Measurements from ENCODE around the gene DPP6.

- TF ChIP-seq EZH2 (IDR thresholded peaks at IDR 0.05), result no peak
- no peak for TF ChIP-seq POLR2AphosphoS5 (IDR thresholded peaks at IDR 0.05; ENCODE audit: borderline replicate concordance, low read depth, low read length)
- no peak for TF ChIP-seq FOXP2 (optimal IDR thresholded peaks at IDR 0.05; ENCODE audit: control extremely low read depth, extremely low read length, insufficient read depth)
Measured at GRCh38 chr7:154373956-154374355, 321.8 kb downstream of the DPP6 start.
